HG02840 (cell line): ENCODE results near the gene ATG16L2.
"Not testable (repeated sequence)": the region's sequence is repeated elsewhere in the genome, so short reads cannot be mapped to it uniquely, and the experiment has no call there.

Experiments used
- ATAC-seq: cut with Tn5 transposase; IDR thresholded peaks from one replicate; pipeline ENCODE4 v1.9.1; 2021; ENCODE audit warnings: mild to moderate bottlenecking, moderate library complexity, moderate number of reproducible peaks; ENCODE audit not compliant: unreplicated experiment, low FRiP score

Gene ATG16L2

DNA sequence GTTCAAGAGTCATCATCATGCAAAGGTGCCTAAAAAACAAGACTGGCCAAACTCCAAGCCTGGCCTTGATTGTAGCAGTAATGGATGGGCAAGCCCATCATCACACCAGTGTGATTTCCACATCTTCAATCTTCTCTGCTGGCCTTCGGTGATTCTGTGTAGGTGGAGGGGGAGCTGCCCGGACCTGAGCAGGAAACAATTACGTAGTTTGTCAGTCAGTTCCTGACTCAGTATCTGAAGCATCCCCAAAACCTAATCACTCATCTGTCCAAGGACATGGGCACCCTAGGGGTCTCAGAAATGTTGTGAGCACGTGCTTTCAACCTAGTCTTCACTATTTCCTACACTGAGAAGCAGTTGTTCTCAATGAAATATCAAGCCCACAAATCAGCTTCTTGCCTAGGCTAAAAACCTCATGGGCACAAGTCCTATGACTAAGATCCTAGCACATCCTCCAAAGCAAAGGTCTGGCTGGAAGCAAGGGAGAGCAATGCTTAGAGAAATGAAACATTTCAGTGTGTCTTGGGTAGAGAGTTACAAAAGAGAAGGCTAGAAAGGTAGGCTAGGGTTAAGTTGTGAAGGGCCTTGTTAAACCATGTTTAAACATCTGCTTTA lies 24.6 kb downstream of the ATG16L2 start:
- no peak for ATAC-seq

- no peak for ATAC-seq
Observed at GRCh38 chr11:72840780-72841179, 26.6 kb downstream of the ATG16L2 start.

- ATAC-seq = no peak
Observed at GRCh38 chr11:72841397-72841796, 27.2 kb downstream of the ATG16L2 start.

GRCh38 chr11:72842126-72842525 lies 27.9 kb downstream of the ATG16L2 start:
- ATAC-seq = no peak

DNA sequence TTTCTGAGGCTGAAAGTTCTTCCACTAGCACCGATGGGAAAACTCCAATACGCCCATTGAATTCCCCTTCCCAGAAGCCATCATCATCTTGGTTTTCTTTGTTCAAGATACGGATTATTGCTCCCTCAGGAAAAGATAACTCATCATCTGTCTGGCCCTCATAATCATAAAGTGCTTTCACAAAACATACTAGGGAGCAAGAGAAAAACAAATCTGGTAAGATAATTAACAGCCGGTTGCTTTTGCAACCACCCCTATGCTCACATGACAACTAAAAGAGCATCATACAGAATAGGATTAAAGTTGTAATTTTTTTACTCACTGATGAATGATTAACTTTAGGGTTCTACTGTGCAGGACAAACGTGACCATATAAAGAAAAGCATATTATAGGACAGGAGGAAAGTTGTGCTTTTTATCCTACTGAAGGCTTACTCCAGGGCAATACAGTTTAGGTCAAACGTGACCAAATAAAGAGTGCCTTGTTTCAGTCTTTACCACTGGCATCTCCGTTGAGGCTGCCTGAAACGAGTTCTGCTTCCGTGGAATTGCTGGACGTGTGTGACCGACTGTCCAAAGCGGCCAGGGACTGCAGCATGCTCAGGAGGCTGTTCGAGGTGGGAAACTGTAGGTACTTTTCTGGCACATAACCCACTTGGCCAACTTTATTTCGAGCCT lies 28.6 kb downstream of the ATG16L2 start:
- no peak for ATAC-seq

DNA sequence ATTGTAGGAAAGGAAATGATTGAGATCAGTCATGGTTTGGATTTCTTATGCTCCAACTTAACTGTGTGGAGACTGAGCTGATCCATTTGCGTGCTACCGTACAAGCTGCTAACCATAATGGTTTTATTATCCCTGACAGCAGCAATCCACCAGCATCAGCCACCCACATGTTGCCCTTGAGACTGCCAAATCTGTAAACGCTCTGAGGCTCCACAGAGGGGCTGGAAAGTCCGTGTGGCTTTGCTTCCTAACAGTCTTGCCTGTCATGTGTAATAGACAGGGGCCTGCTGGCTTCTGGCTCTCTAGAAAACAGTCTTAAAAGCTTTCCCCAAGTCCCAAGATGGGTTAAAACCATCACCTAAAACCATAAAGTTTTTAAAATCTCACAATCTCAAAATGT lies 30.1 kb downstream of the ATG16L2 start:
- ATAC-seq = no peak

GRCh38 chr11:72848846-72849466 lies 34.7 kb downstream of the ATG16L2 start:
- no peak for ATAC-seq

- no peak for ATAC-seq
Observed at GRCh38 chr11:72850832-72851231, 36.6 kb downstream of the ATG16L2 start.

DNA sequence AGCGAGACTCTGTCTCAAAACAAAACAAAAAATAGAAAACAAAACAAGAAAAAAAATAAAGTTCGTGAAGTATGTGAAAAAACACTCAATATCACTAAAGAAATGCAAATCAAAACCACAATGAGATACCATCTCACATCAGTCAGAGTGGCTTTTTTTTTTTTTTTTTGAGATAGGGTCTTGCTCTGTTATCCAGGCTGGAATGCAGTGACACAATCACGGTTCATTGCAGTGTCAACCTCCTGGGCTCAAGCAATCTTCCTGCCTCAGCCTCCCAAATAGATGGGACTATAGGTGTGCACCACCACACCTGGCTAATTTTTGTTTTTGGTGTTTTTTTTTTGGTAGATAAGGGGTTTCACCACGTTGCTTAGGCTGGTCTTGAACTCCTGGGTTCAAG lies 37.5 kb downstream of the ATG16L2 start:
- ATAC-seq = no peak

GRCh38 chr11:72856065-72856464 lies 41.9 kb downstream of the ATG16L2 start:
- no peak for ATAC-seq

DNA sequence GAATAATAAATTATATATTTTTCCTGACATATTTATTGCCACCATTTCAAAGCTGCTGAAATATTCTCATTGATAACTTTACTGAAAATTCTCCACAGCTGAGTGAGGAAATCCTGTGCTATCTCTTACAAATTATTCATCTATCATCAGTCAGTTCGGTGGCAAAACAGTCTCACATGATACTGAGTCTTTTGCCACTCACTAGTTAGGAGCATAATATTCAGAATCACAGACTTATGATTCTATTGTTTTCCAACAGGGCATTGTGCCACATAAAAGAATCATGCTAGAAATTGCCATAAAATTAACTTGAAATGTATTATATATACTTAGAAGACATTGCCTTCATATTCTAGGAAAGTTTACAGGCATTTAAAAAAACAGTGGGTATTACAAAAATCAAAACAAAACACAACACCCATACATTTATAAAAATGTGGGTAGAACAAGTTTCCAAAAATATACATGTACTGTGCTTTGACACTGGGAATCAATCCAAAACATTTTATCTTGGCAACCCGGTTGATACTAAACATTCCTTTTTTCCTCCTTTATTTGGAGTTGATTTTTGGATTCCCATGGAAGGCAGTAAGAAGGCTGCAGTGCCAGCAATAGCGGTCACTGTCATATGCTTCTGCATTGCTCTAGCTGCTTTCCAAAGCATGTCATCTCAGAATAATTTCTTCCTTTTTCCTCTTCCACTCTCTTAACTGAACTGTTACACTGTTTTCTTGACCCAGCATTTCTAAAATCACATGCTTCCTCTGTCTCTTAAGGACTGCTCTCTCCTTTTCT lies 42.5 kb downstream of the ATG16L2 start:
- no peak for ATAC-seq

DNA sequence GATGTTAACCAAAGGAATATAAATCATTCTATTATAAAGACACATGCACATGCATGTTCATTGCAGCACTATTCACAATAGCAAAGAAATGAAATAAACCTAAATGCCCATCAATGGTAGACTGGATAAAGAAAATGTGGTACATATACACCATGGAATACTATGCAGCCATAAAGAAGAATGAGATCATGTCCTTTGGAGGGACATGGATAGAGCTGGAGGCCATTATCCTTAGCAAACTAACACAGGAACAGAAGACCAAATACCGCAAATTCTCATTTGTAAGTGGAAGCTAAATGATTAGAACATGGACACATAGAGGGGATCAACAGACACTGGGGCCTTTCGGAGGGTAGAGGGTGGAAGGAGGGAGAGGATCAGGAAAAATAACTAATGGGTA lies 44.1 kb downstream of the ATG16L2 start:
- not testable (repeated sequence) for ATAC-seq

DNA sequence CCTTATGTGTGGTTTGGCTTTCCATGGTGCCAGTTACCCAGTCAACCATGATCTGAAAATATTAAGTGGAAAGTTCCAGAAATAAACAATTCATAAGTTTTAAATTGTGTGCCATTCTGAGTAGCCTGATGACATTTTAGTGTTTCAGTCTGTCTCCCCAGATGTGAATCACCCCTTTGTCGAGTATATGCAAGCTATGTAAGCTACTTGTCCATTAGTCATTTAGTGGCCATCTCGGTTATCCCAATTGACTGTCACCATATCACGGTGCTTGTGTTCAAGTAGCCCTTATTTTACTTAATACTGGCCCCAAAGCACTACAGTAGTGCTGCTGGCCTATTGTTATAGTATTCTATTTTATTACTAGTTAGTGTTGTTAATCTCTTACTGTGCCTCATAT lies 44.9 kb downstream of the ATG16L2 start:
- no peak for ATAC-seq

DNA sequence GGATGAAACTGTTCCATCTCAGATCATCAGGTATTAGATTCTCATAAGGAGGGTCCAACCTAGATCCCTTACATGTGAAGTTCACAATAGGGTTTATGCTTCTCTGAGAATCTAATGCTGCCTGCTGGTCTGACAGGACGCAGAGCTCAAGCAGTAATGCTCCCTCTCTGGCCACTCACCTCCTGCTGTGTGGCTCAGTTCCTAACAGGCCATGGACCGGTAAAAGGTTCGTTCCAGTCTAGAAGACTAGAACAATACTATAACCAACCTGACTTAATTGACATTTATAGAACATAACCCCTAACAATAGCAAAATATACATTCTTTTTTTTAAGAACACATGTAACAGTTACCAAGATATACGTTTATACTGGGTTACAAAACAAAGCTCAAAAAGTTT lies 45.8 kb downstream of the ATG16L2 start:
- ATAC-seq = no peak

DNA sequence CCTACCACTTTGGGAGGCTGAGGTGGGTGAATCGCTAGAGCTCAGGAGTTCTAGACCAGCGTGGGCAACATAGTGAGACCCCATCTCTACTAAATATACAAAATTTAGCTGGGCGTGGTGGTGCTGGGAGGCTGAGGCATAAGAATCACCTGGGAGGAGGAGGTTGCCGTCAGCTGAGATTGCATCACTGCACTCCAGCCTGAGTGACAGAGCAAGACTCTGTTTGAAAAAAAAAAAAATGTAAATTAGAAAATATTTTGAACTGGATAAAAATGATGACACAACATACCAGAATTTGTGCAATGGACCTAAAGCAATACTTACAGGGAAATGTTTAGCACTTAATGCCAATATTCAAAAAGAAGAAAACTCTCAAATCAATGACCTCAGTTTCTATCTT lies 46.4 kb downstream of the ATG16L2 start:
- no peak for ATAC-seq

DNA sequence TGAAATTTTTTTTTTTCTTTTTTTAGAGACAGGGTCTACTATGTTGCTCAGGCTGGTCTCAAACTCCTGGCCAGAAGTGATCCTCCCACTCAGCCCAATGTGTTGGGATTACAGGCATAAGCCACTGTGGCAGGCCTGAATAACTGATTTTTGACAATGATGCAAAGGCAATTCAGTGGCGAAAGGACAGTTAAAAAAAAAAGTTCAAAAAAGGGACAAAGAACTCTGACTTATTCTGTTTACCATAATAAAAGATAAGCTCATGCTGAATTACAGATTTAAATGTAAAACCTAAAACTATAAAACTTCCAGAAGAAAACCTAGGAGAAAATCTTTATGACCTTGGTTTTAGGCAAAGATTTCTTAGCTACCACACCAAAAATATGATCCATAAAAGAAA lies 48.9 kb downstream of the ATG16L2 start:
- no peak for ATAC-seq

DNA sequence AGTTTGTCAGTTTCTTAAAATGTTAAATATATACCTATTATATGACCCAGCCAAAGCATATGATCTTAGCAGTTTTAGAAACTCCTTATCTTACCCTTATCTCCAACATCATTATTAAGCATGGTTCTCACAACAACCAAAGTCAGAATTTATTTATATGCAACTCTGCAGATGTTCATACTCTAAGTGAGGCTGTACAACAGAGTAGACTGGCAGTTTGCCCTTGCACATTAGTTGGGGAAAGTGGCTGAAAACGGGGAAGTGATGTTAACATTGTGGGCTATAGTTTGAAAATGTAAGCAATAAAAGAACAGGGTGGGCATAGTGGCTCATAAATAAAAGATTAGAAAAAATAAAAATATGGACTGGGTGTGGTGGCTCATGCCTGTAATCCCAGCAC lies 49.7 kb downstream of the ATG16L2 start:
- ATAC-seq = no peak

DNA sequence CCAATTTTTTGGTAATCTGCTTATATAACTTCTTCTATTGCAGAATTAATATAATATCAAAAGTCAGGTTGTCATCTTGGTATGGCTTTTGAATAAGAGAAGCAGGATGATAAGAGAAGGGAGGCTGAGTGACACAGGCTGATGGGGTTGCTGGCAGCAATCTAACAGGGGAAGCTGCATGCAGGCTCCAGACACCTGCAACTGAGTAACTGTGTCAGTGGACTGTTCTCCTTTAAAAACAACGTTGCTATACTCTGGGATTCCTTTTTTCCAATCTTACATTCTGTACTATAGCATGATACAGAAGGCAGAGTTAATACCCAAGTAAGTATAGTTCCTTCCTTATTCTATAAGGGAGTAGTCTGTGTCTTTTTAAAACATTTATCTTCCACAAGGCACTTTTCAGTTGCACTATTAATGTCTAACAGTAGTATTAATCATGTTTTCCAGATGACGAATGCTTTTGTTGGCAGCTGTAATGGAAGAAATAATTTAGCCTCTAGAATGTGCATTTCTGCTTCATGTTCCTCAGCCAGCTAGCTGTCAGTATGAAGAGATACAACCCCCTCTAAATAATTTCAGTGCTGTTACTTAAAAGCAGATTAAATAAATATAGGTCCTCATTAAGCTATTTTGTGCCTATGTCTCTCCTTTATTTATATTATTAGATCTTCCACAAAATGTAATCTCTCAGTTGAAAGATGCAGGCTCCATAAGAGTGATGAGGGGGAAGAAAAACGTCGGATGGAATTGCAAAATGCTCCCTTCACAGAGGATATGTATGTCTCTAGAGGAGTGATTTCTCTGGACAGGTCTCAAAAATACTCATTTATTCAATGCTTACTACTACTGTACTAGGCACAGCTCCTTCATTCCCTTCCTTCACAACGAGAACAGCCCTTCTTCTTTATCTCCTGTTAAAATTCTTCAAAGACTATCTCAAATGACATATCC lies 50.8 kb downstream of the ATG16L2 start:
- ATAC-seq = no peak

- ATAC-seq = no peak
Observed at GRCh38 chr11:72867970-72868369, 53.8 kb downstream of the ATG16L2 start.

- no peak for ATAC-seq
Observed at GRCh38 chr11:72869831-72870230, 55.6 kb downstream of the ATG16L2 start.
